ENCODE measurements around the gene DGKD. TPM values are rescaled to one million over a fixed set of nuclear protein-coding genes. Genes with fewer than 3 reads are reported as not detected.

DGKD gene
- polyA plus RNA-seq, 3 donors, result 14.5 to 67.5 (median 16.6) TPM

DNA sequence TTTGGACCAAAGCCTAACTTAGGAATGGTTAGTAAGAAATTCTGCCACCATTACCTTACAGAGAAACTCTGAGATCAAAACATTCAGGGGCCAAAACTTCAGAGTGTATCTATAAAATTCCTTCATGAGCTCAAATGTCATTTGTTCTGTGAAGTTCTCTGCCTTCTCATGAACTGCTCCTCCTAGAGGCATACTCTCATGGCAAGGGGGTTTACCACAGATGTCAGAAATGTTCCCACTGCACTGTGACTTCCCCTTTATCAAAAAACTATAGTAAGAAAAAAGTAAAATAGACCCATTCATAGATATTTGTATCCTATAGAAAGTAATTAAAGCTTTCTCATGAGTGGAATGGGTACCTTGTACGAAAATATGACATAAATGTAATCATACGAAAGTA, 143.8 kb downstream of the DGKD start:
- Histone ChIP-seq H3K79me2 (ENCODE audit: insufficient read depth, low read length) (no peaks in the 10 kb centered on the region), H2AFZ (ENCODE audit: insufficient read depth, low read depth, low read length, poor library complexity, severe bottlenecking) (no peak overlapping the region), H3K27me3 (ENCODE audit: control insufficient read depth in 2 of 2, insufficient read depth in 2 of 2, low read length in 2 of 2) (no peaks in the 10 kb centered on the region), H3K4me3 (replicated peaks in 1 of 3; ENCODE audit: low read depth in 2 of 3, low read length in 3 of 3) (no peak overlapping the region), H3K27ac (ENCODE audit: low read depth in 1 of 2, low read length in 2 of 2) (no peak overlapping the region), H3K9me3 (replicated peaks in 1 of 2; ENCODE audit: control insufficient read depth in 1 of 2, insufficient read depth in 1 of 2, low read length in 2 of 2) (peaks cover 5 to 6% of the 10 kb centered on the region in 2 donors), H4K20me1 (ENCODE audit: insufficient read depth, low read length) (no peaks in the 10 kb centered on the region), H3K36me3 (replicated peaks in 1 of 2; ENCODE audit: control insufficient read depth in 1 of 2, insufficient read depth in 2 of 2, low read length in 2 of 2) (peaks cover 6 to 49% of the 10 kb centered on the region in 2 donors), H3K9ac (ENCODE audit: insufficient read depth, low read length, poor library complexity, severe bottlenecking) (no peak overlapping the region), H3K4me1 (ENCODE audit: control insufficient read depth in 1 of 2, insufficient read depth in 2 of 2, low read length in 2 of 2) (no peaks in the 10 kb centered on the region), H3K4me2 (replicated peaks; ENCODE audit: extremely low read depth, low read length, poor library complexity, severe bottlenecking) (no peak overlapping the region)
- WGBS (ENCODE audit: insufficient coverage), result no CpG with 5 or more reads among the region's 2 CpGs
- H3K36me3 Mint-ChIP-seq, result peaks cover 48 to 50% of the 10 kb centered on the region in 2 donors
- TF ChIP-seq, protein P1, sequence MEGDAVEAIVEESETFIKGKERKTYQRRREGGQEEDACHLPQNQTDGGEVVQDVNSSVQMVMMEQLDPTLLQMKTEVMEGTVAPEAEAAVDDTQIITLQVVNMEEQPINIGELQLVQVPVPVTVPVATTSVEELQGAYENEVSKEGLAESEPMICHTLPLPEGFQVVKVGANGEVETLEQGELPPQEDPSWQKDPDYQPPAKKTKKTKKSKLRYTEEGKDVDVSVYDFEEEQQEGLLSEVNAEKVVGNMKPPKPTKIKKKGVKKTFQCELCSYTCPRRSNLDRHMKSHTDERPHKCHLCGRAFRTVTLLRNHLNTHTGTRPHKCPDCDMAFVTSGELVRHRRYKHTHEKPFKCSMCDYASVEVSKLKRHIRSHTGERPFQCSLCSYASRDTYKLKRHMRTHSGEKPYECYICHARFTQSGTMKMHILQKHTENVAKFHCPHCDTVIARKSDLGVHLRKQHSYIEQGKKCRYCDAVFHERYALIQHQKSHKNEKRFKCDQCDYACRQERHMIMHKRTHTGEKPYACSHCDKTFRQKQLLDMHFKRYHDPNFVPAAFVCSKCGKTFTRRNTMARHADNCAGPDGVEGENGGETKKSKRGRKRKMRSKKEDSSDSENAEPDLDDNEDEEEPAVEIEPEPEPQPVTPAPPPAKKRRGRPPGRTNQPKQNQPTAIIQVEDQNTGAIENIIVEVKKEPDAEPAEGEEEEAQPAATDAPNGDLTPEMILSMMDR (IDR thresholded peaks at IDR 0.05), result no peak
- no peak overlapping the region for H3K27ac Mint-ChIP-seq
- no peaks in the 10 kb centered on the region for H3K27me3 Mint-ChIP-seq (ENCODE audit: low read depth in 3 of 3)
- H3K4me1 Mint-ChIP-seq, result peaks cover 7% of the 10 kb centered on the region
- intact Hi-C loops (cut with micrococcal nuclease), result no loop called here
- DNase-seq, result no peak
- peaks cover 4 to 9% (median 7%) of the 10 kb centered on the region in 7 donors for H3K9me3 Mint-ChIP-seq
- no peak overlapping the region for H3K4me3 Mint-ChIP-seq

DNA sequence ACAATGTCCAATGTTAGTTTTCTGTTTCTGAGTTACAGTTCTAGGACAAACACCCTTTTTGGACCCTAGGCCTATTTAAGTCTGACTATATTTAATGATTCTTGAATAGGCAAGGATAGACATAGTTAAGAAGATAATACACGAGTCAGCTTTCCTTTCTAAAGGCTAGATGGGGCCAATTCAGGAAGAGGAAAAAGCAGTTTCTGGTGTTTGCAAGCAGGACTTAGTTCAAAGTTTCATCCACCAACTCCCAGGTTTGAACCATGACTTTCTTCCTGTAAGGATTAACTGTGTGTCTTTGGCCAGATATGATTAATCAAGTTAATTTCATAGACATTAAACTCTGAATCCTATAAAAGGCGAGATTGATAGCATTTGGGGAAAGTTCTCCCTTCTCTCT, 145.6 kb downstream of the DGKD start:
- Mint-ChIP-seq H3K36me3 (peaks cover 54 to 57% of the 10 kb centered on the region in 2 donors), H3K9me3 (peaks cover 12 to 25% (median 18%) of the 10 kb centered on the region in 7 donors), H3K4me1 (peaks cover 7% of the 10 kb centered on the region), H3K27me3 (ENCODE audit: low read depth in 3 of 3) (peaks cover 0 to 3% (median 0%) of the 10 kb centered on the region in 3 donors), H3K4me3 (no peak overlapping the region), H3K27ac (no peak overlapping the region)
- no peak for DNase-seq
- intact Hi-C loops (cut with micrococcal nuclease), result no loop called here
- Histone ChIP-seq H3K9ac (ENCODE audit: insufficient read depth, low read length, poor library complexity, severe bottlenecking) (no peak overlapping the region), H3K9me3 (replicated peaks in 1 of 2; ENCODE audit: control insufficient read depth in 1 of 2, insufficient read depth in 1 of 2, low read length in 2 of 2) (peaks cover 5 to 18% of the 10 kb centered on the region in 2 donors), H4K20me1 (ENCODE audit: insufficient read depth, low read length) (no peaks in the 10 kb centered on the region), H3K4me3 (replicated peaks in 1 of 3; ENCODE audit: low read depth in 2 of 3, low read length in 3 of 3) (no peak overlapping the region), H2AFZ (ENCODE audit: insufficient read depth, low read depth, low read length, poor library complexity, severe bottlenecking) (no peak overlapping the region), H3K4me2 (replicated peaks; ENCODE audit: extremely low read depth, low read length, poor library complexity, severe bottlenecking) (no peak overlapping the region), H3K79me2 (ENCODE audit: insufficient read depth, low read length) (no peaks in the 10 kb centered on the region), H3K4me1 (ENCODE audit: control insufficient read depth in 1 of 2, insufficient read depth in 2 of 2, low read length in 2 of 2) (no peaks in the 10 kb centered on the region), H3K36me3 (replicated peaks in 1 of 2; ENCODE audit: control insufficient read depth in 1 of 2, insufficient read depth in 2 of 2, low read length in 2 of 2) (peaks cover 5 to 51% of the 10 kb centered on the region in 2 donors), H3K27me3 (ENCODE audit: control insufficient read depth in 2 of 2, insufficient read depth in 2 of 2, low read length in 2 of 2) (no peaks in the 10 kb centered on the region), H3K27ac (ENCODE audit: low read depth in 1 of 2, low read length in 2 of 2) (no peak overlapping the region)
- WGBS (ENCODE audit: insufficient coverage), result no CpG with 5 or more reads among the region's 2 CpGs
- TF ChIP-seq, protein P1 (IDR thresholded peaks at IDR 0.05), result no peak
